ENCODE results near the gene OVOL2. TPM values are rescaled to one million over a fixed set of nuclear protein-coding genes. Genes with fewer than 3 reads are reported as not detected.
"Not testable (repeated sequence)": the region's sequence is repeated elsewhere in the genome, so short reads cannot be mapped to it uniquely, and the experiment has no call there.

OVOL2 gene
- total and polyA plus RNA-seq, 4 experiments from 2014 or later = not detected

DNA sequence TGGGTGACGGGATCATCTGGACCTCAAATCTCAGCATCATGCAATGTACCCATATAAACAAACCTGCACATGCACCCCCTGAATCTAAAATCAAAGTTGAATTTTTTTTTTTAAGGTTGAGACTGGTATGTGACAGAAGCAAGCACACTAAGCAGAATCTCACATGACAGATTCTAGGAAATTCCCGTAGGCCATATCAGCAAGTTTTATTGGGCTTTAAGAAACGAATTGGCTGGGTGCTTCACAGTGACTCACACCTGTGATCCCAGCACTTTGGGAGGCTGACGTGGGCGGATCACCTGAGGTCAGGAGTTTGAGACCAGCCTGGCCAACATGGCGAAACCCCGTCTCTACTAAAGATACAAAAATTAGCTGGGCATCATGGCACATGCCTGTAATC, 30.7 kb downstream of the OVOL2 start:
- H3K27me3 Mint-ChIP-seq; H3K36me3 Mint-ChIP-seq; H3K4me1 Mint-ChIP-seq; H3K4me3 Mint-ChIP-seq; H3K9me3 Mint-ChIP-seq; POLR2A ChIA-PET (ENCODE audit: partially characterized antibody); H3K27me3 ChIP-seq (ENCODE audit: insufficient read depth, low read length); H3K4me1 ChIP-seq (ENCODE audit: insufficient read depth, low read length); H3K9me3 ChIP-seq (ENCODE audit: control insufficient read depth in 1 of 2, low read length in 2 of 2); DNase-seq; H3K27ac ChIP-seq (ENCODE audit: low read depth, low read length); H3K4me3 ChIP-seq (ENCODE audit: low read length in 2 of 2); intact Hi-C loops (cut with micrococcal nuclease); H3K27ac Mint-ChIP-seq; CTCF ChIA-PET (ENCODE audit: partially characterized antibody); H3K36me3 ChIP-seq (ENCODE audit: insufficient read depth, low read length): not testable (repeated sequence)

DNA sequence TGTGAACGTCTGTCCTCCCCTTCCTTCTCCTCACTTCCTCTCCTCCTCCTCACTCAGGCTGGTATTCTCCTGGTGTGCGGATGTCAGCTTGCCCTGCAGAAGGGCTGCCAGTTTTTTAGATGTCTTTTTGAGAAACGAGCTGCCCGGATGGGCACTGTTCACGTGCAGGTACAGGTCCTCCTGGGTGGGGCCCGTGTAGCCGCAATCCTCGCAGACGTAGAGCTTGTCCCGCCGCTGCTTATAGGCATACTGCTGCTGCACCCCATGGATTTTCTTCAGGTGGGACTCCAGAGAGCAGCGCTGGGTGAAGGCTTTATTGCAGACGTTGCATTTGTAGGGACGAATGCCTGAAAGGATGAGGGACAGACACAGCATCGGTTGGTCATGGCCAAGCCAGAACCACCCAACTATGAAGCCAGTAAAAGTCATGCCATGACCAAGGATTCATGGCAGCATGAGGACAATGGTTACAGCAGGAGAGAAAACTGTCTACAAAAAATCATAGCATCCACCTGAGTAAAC, 33.0 kb downstream of the OVOL2 start:
- intact Hi-C loops (cut with micrococcal nuclease) = no loop called here
- no peaks in the 10 kb centered on the region for H3K27me3 ChIP-seq (ENCODE audit: insufficient read depth, low read length)
- H3K27ac ChIP-seq (ENCODE audit: low read depth, low read length) = no peak overlapping the region
- H3K4me3 ChIP-seq (ENCODE audit: low read length in 2 of 2) = no peak overlapping the region
- CTCF ChIA-PET (ENCODE audit: partially characterized antibody) = no interaction called here
- no peak for DNase-seq
- peaks cover 2 to 3% of the 10 kb centered on the region in 2 donors for H3K27me3 Mint-ChIP-seq
- H3K9me3 Mint-ChIP-seq = no peaks in the 10 kb centered on the region
- H3K4me1 Mint-ChIP-seq = no peaks in the 10 kb centered on the region
- no peaks in the 10 kb centered on the region for H3K9me3 ChIP-seq (ENCODE audit: control insufficient read depth in 1 of 2, low read length in 2 of 2)
- no peaks in the 10 kb centered on the region for H3K4me1 ChIP-seq (ENCODE audit: insufficient read depth, low read length)
- H3K27ac Mint-ChIP-seq = no peak overlapping the region
- POLR2A ChIA-PET (ENCODE audit: partially characterized antibody) = no interaction called here
- no peaks in the 10 kb centered on the region for H3K36me3 ChIP-seq (ENCODE audit: insufficient read depth, low read length)
- H3K36me3 Mint-ChIP-seq = no peaks in the 10 kb centered on the region
- no peak overlapping the region for H3K4me3 Mint-ChIP-seq

DNA sequence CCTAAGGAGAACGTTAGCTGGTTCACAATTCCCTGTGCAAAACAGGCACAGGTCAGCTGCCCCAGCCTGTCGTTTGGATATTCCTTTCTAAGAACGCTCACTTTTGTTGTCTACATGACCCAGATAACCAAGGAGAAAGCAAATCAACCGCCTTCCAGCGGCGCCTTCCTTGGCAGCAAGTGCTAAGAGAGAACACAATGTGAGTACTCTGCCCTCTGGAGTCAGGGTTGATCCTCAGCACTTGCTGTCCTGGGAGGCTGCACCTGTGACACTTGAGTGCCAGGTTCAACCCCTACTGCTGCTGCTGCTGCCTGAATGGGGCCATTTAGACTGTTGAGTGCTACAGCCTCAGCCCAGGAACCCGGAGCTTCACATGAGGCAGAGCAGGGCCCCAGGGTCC, 36.8 kb downstream of the OVOL2 start:
- Mint-ChIP-seq H3K4me1 (no peaks in the 10 kb centered on the region), H3K9me3 (no peaks in the 10 kb centered on the region), H3K27ac (no peak overlapping the region), H3K27me3 (peaks cover 0 to under 1% of the 10 kb centered on the region in 2 donors), H3K4me3 (no peak overlapping the region), H3K36me3 (no peaks in the 10 kb centered on the region)
- Histone ChIP-seq H3K27ac (ENCODE audit: low read depth, low read length) (no peak overlapping the region), H3K4me1 (ENCODE audit: insufficient read depth, low read length) (no peaks in the 10 kb centered on the region), H3K4me3 (ENCODE audit: low read length in 2 of 2) (no peak overlapping the region), H3K9me3 (ENCODE audit: control insufficient read depth in 1 of 2, low read length in 2 of 2) (no peaks in the 10 kb centered on the region), H3K27me3 (ENCODE audit: insufficient read depth, low read length) (no peaks in the 10 kb centered on the region), H3K36me3 (ENCODE audit: insufficient read depth, low read length) (no peaks in the 10 kb centered on the region)
- ChIA-PET POLR2A (ENCODE audit: partially characterized antibody) (no interaction called here), CTCF (ENCODE audit: partially characterized antibody) (no interaction called here)
- no peak for DNase-seq
- intact Hi-C loops (cut with micrococcal nuclease) = no loop called here

DNA sequence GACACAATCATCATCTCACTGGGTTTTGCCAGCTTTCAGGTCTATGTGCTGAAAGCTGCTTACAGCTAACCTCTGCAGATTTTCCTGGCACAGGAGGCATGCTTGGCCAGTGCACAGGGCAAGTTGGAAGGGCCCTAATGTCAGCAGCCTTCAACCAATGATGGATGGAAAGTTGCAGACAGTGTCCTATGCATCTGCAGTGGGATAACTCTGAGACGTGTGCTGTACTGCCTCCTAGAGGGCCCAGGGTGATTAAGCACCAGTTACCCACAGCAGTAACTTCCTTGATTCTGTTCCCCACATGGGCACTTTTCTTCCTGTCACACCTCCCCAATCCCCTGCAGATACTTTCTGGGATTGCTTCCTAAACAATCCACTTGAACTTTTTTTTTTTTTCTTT, 38.6 kb downstream of the OVOL2 start:
- no peaks in the 10 kb centered on the region for H3K9me3 ChIP-seq (ENCODE audit: control insufficient read depth in 1 of 2, low read length in 2 of 2)
- peak in 1 of 5 donors; percentile 6 for DNase-seq
- no peak overlapping the region for H3K4me3 Mint-ChIP-seq
- H3K27me3 Mint-ChIP-seq = no peaks in the 10 kb centered on the region
- no peaks in the 10 kb centered on the region for H3K4me1 ChIP-seq (ENCODE audit: insufficient read depth, low read length)
- H3K27ac Mint-ChIP-seq = no peak overlapping the region
- no peaks in the 10 kb centered on the region for H3K36me3 Mint-ChIP-seq
- no peaks in the 10 kb centered on the region for H3K9me3 Mint-ChIP-seq
- no peaks in the 10 kb centered on the region for H3K4me1 Mint-ChIP-seq
- H3K27me3 ChIP-seq (ENCODE audit: insufficient read depth, low read length) = no peaks in the 10 kb centered on the region
- no peak overlapping the region for H3K4me3 ChIP-seq (ENCODE audit: low read length in 2 of 2)
- intact Hi-C loops (cut with micrococcal nuclease) = loop anchor here (1.0 kb wide), 1 partner anchor 337 kb away; the partner anchor contains the start of gene RRBP1
- ChIA-PET POLR2A (ENCODE audit: partially characterized antibody) (no interaction called here), CTCF (ENCODE audit: partially characterized antibody) (no interaction called here)
- H3K27ac ChIP-seq (ENCODE audit: low read depth, low read length) = no peak overlapping the region
- no peaks in the 10 kb centered on the region for H3K36me3 ChIP-seq (ENCODE audit: insufficient read depth, low read length)

DNA sequence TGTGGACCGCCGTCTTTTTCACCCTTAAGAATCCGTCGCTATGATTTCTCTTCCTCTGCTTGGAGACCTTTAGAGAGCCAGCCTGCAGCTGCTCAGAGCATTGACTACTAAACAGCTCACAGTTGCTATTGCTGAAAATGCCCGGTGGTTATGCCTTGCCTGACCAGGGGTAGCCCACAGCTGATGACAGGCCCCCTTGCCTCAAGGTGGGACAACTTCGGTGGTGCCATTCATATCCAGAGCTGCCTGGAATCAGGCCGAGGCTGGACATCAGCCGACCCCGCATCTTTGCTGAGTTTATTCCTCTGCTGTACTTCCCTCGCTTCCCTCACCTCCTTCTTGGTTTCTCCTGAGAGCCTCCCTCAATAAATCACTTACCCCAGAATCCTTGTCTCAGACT, 39.6 kb downstream of the OVOL2 start:
- no peak for DNase-seq
- intact Hi-C loops (cut with micrococcal nuclease) = no loop called here
- Mint-ChIP-seq H3K4me1 (no peaks in the 10 kb centered on the region), H3K27ac (no peak overlapping the region), H3K36me3 (no peaks in the 10 kb centered on the region), H3K4me3 (no peak overlapping the region), H3K9me3 (no peaks in the 10 kb centered on the region), H3K27me3 (no peaks in the 10 kb centered on the region)
- Histone ChIP-seq H3K9me3 (ENCODE audit: control insufficient read depth in 1 of 2, low read length in 2 of 2) (no peaks in the 10 kb centered on the region), H3K27ac (ENCODE audit: low read depth, low read length) (no peak overlapping the region), H3K4me1 (ENCODE audit: insufficient read depth, low read length) (no peaks in the 10 kb centered on the region), H3K27me3 (ENCODE audit: insufficient read depth, low read length) (no peaks in the 10 kb centered on the region), H3K36me3 (ENCODE audit: insufficient read depth, low read length) (no peaks in the 10 kb centered on the region), H3K4me3 (ENCODE audit: low read length in 2 of 2) (no peak overlapping the region)
- ChIA-PET POLR2A (ENCODE audit: partially characterized antibody) (no interaction called here), CTCF (ENCODE audit: partially characterized antibody) (interaction anchor here (0.5 to 1.6 kb wide), 2 partner anchors 336 to 443 kb away, joined by 3 to 4 read pairs; partner anchors contain the start of gene RRBP1)

DNA sequence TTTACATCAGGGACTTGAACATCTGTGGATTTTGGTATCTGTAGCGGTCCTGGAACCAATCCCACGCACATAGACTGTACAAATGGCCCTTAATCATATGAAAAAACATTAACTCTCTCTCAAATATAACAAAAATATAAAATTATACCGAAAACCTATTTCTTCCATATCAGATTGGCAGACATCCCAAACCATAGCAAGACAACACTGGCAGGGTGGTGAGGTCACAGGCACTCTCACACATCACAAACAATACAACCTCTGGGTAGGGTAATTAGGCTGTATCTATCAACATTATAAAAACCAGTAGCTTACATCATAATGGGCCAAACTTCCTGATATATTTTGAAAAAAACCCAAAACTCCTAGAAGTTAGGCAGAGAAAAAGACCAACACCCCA, 40.9 kb downstream of the OVOL2 start:
- H3K4me3 ChIP-seq (ENCODE audit: low read length in 2 of 2) = no peak overlapping the region
- DNase-seq = no peak
- intact Hi-C loops (cut with micrococcal nuclease) = no loop called here
- H3K27ac ChIP-seq (ENCODE audit: low read depth, low read length) = no peak overlapping the region
- Mint-ChIP-seq H3K4me1 (no peaks in the 10 kb centered on the region), H3K36me3 (no peaks in the 10 kb centered on the region), H3K4me3 (no peak overlapping the region), H3K27me3 (no peaks in the 10 kb centered on the region), H3K9me3 (no peaks in the 10 kb centered on the region), H3K27ac (no peak overlapping the region)
- POLR2A ChIA-PET (ENCODE audit: partially characterized antibody) = no interaction called here
- no peaks in the 10 kb centered on the region for H3K27me3 ChIP-seq (ENCODE audit: insufficient read depth, low read length)
- CTCF ChIA-PET (ENCODE audit: partially characterized antibody) = interaction anchor here (0.6 to 1.6 kb wide), 3 partner anchors 334 to 1565 kb away, joined by 3 to 4 read pairs (median 4); partner anchors contain the start of gene RRBP1
- no peaks in the 10 kb centered on the region for H3K4me1 ChIP-seq (ENCODE audit: insufficient read depth, low read length)
- H3K9me3 ChIP-seq (ENCODE audit: control insufficient read depth in 1 of 2, low read length in 2 of 2) = no peaks in the 10 kb centered on the region
- H3K36me3 ChIP-seq (ENCODE audit: insufficient read depth, low read length) = no peaks in the 10 kb centered on the region

DNA sequence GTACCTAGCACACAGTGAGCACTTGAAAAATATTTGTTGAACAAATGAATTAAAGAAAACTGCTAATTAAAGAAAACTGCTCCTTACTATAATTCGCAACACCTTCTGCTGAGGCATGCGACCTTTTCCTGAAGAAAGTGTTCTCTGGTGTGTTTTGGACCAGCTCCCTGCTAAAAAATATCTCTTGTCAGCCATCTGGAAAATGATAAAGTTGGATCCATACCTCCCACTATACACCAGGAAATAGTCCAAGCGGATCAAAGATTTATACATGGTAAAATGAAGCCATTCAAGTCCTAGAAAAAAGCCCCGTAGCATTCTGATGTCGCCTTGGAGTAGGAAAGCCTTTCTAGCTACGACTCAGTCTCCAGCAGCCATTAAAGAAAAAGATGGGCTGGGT, 43.3 kb downstream of the OVOL2 start:
- DNase-seq = no peak
- no peak overlapping the region for H3K27ac ChIP-seq (ENCODE audit: low read depth, low read length)
- no peak overlapping the region for H3K4me3 ChIP-seq (ENCODE audit: low read length in 2 of 2)
- no peak overlapping the region for H3K27ac Mint-ChIP-seq
- no peaks in the 10 kb centered on the region for H3K9me3 ChIP-seq (ENCODE audit: control insufficient read depth in 1 of 2, low read length in 2 of 2)
- H3K27me3 Mint-ChIP-seq = no peaks in the 10 kb centered on the region
- ChIA-PET POLR2A (ENCODE audit: partially characterized antibody) (no interaction called here), CTCF (ENCODE audit: partially characterized antibody) (no interaction called here)
- no peaks in the 10 kb centered on the region for H3K4me1 ChIP-seq (ENCODE audit: insufficient read depth, low read length)
- H3K9me3 Mint-ChIP-seq = peaks cover 0 to 1% (median 0%) of the 10 kb centered on the region in 8 donors
- H3K4me1 Mint-ChIP-seq = no peaks in the 10 kb centered on the region
- H3K27me3 ChIP-seq (ENCODE audit: insufficient read depth, low read length) = no peaks in the 10 kb centered on the region
- no peak overlapping the region for H3K4me3 Mint-ChIP-seq
- no peaks in the 10 kb centered on the region for H3K36me3 ChIP-seq (ENCODE audit: insufficient read depth, low read length)
- H3K36me3 Mint-ChIP-seq = no peaks in the 10 kb centered on the region
- intact Hi-C loops (cut with micrococcal nuclease) = no loop called here

DNA sequence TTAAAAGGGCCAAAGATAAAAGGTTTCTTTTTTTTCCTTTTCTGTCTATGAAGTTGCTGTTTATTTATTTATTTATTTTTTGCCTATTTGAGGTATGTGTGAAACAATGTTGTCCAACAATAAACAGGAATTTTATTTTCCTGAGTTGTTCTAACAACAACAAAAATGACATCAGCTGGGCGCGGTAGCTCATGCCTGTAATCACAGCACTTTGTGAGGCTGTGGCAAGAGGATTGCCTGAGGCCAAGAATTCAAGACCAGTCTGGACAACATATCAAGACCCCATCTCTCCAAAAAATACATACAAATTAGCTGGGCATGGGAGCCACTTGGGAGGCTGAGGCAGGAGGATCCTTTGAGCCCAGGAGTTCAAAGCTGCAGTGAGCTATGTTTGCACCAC, 44.8 kb downstream of the OVOL2 start:
- no peaks in the 10 kb centered on the region for H3K36me3 ChIP-seq (ENCODE audit: insufficient read depth, low read length)
- Mint-ChIP-seq H3K9me3 (peaks cover 0 to 1% (median 0%) of the 10 kb centered on the region in 8 donors), H3K27me3 (no peaks in the 10 kb centered on the region), H3K27ac (no peak overlapping the region), H3K36me3 (no peaks in the 10 kb centered on the region), H3K4me1 (no peaks in the 10 kb centered on the region), H3K4me3 (no peak overlapping the region)
- H3K9me3 ChIP-seq (ENCODE audit: control insufficient read depth in 1 of 2, low read length in 2 of 2) = no peaks in the 10 kb centered on the region
- POLR2A ChIA-PET (ENCODE audit: partially characterized antibody) = no interaction called here
- no peaks in the 10 kb centered on the region for H3K4me1 ChIP-seq (ENCODE audit: insufficient read depth, low read length)
- CTCF ChIA-PET (ENCODE audit: partially characterized antibody) = no interaction called here
- no peak for DNase-seq
- H3K4me3 ChIP-seq (ENCODE audit: low read length in 2 of 2) = no peak overlapping the region
- no peak overlapping the region for H3K27ac ChIP-seq (ENCODE audit: low read depth, low read length)
- intact Hi-C loops (cut with micrococcal nuclease) = no loop called here
- no peaks in the 10 kb centered on the region for H3K27me3 ChIP-seq (ENCODE audit: insufficient read depth, low read length)

Data from CD4-positive, alpha-beta memory T cell (primary cell).